H1 (cell line): ENCODE data around the gene SSUH2. TPM values are rescaled to one million over a fixed set of nuclear protein-coding genes. Genes with fewer than 3 reads are reported as not detected.

Experiments
- CTCF ChIA-PET: fragments of 300-600 bp; sonication (Branson Sonifier 250); formaldehyde crosslinking; loops from one replicate; lab custom pipeline; 2021; ENCODE audit not compliant: partially characterized antibody; lab: Charles Lee
- POLR2A ChIA-PET: fragments of 300-600 bp; sonication (Branson Sonifier 250); formaldehyde crosslinking; loops from one replicate; lab custom pipeline; 2021; ENCODE audit warnings: inconsistent platforms; ENCODE audit not compliant: partially characterized antibody; lab: Charles Lee
- DNase-seq, 2 experiments: peaks; one replicate each; pipeline versions ENCODE4 v3.0.0 to v3.0.0-alpha.2; 2010 to 2022; ENCODE audit warnings: low spot score in 2 of 2, low read depth in 1 of 2, mixed read lengths in 1 of 2
- FAIRE-seq: peaks from 2 replicates; lab custom pipeline; 2011; peaks lifted over from hg19 to GRCh38; lab: Jason Lieb, UNC
- H2AFZ ChIP-seq: 2 replicates; pipeline ENCODE4 v1.8.1; 2012; ENCODE audit warnings: low read length, inconsistent platforms
- H2AK5ac ChIP-seq: 2 replicates; pipeline ENCODE4 v1.6.1; 2013; ENCODE audit warnings: low read depth, low read length
- H2BK120ac ChIP-seq: replicated peaks from 2 replicates; pipeline ENCODE3; 2013; ENCODE audit warnings: low read depth, low read length, inconsistent platforms
- H2BK12ac ChIP-seq: 2 replicates; pipeline ENCODE4 v1.6.1; 2013; ENCODE audit warnings: low read depth, low read length
- H2BK15ac ChIP-seq: 2 replicates; pipeline ENCODE4 v1.6.1; 2013; ENCODE audit warnings: low read length
- H2BK20ac ChIP-seq: 2 replicates; pipeline ENCODE4 v1.6.1; 2013; ENCODE audit warnings: low read length
- H2BK5ac ChIP-seq: 2 replicates; pipeline ENCODE4 v1.6.1; 2013; ENCODE audit warnings: low read depth, low read length
- H3K14ac ChIP-seq: 2 replicates; pipeline ENCODE4 v1.6.1; 2013; ENCODE audit warnings: inconsistent platforms; ENCODE audit not compliant: insufficient read length
- H3K18ac ChIP-seq: 2 replicates; pipeline ENCODE4 v1.6.1; 2013; ENCODE audit warnings: low read length; ENCODE audit errors: extremely low read depth
- H3K23ac ChIP-seq: 2 replicates; pipeline ENCODE4 v1.6.1; 2013; ENCODE audit warnings: inconsistent platforms; ENCODE audit not compliant: insufficient read length
- H3K23me2 ChIP-seq: 2 replicates; pipeline ENCODE4 v1.6.1; 2013; ENCODE audit warnings: low read depth, low read length
- H3K27ac ChIP-seq: 2 replicates; pipeline ENCODE4 v1.6.1; 2011; ENCODE audit warnings: low read depth, low read length, inconsistent platforms
- H3K27me3 ChIP-seq, 4 experiments: replicated peaks in 1 of 4; 1 replicate in 1 of 4; 2 replicates in 3 of 4; pipeline versions ENCODE4 v1.6.1 to v1.8.1; 2011 to 2013; ENCODE audit warnings: low read length in 3 of 4, mild to moderate bottlenecking in 3 of 4, inconsistent platforms in 2 of 4, mixed read lengths in 2 of 4, moderate library complexity in 1 of 4; ENCODE audit not compliant: control insufficient read depth in 3 of 4, insufficient read depth in 3 of 4; ENCODE audit errors: extremely low read depth in 1 of 4
- H3K36me3 ChIP-seq, 4 experiments: 2 replicates each; pipeline versions ENCODE4 v1.6.1 to v1.8.1; 2011 to 2013; ENCODE audit warnings: mild to moderate bottlenecking in 4 of 4, low read length in 3 of 4, moderate library complexity in 2 of 4, control low read depth in 1 of 4, inconsistent platforms in 1 of 4; ENCODE audit not compliant: insufficient read depth in 4 of 4, control insufficient read depth in 2 of 4
- H3K4ac ChIP-seq: replicated peaks from 2 replicates; pipeline ENCODE3; 2013; ENCODE audit warnings: low read length, low read depth, mixed read lengths, inconsistent platforms; ENCODE audit not compliant: insufficient read length
- H3K4me1 ChIP-seq, 4 experiments: replicated peaks in 1 of 4; 1 replicate in 1 of 4; 2 replicates in 3 of 4; pipeline versions ENCODE4 v1.6.1 to v1.8.1; 2011 to 2013; ENCODE audit warnings: low read length in 3 of 4, inconsistent platforms in 2 of 4, mixed read lengths in 1 of 4; ENCODE audit not compliant: insufficient read depth in 4 of 4, control insufficient read depth in 3 of 4
- H3K4me2 ChIP-seq, 2 experiments: 2 replicates each; pipeline versions ENCODE4 v1.6.1 to v1.8.1; 2011 to 2013; ENCODE audit warnings: low read depth in 2 of 2, low read length in 2 of 2, control low read depth in 1 of 2, inconsistent platforms in 1 of 2, mild to moderate bottlenecking in 1 of 2; ENCODE audit not compliant: insufficient read depth in 1 of 2
- H3K4me3 ChIP-seq, 4 experiments: fragments of 200-600, 300-600 bp in 1 of 4; sonication (generic), shearing (Covaris generic), sonication (Bioruptor Twin) in 1 of 4; 2 replicates each; pipeline versions ENCODE4 v1.5.1 to v1.8.1; 2011 to 2016; ENCODE audit warnings: low read length in 4 of 4, low read depth in 3 of 4, control low read depth in 2 of 4, inconsistent platforms in 2 of 4, mild to moderate bottlenecking in 2 of 4, mixed read lengths in 1 of 4, moderate library complexity in 1 of 4; ENCODE audit not compliant: insufficient read depth in 2 of 4; ENCODE audit errors: extremely low read depth in 1 of 4
- H3K56ac ChIP-seq: replicated peaks from 2 replicates; pipeline ENCODE3; 2013; ENCODE audit warnings: low read depth, mild to moderate bottlenecking, mixed read lengths, low read length, inconsistent platforms; ENCODE audit not compliant: insufficient read length
- H3K79me1 ChIP-seq: 2 replicates; pipeline ENCODE4 v1.6.1; 2013; ENCODE audit warnings: low read depth, low read length, control low read depth
- H3K79me2 ChIP-seq, 2 experiments: 2 replicates each; pipeline versions ENCODE4 v1.6.1 to v1.8.1; 2012 to 2013; ENCODE audit warnings: low read length in 2 of 2, mild to moderate bottlenecking in 2 of 2, inconsistent platforms in 1 of 2; ENCODE audit not compliant: insufficient read depth in 2 of 2, control insufficient read depth in 1 of 2
- H3K9ac ChIP-seq, 4 experiments: replicated peaks in 1 of 4; 1 replicate in 1 of 4; 2 replicates in 3 of 4; pipeline versions ENCODE4 v1.6.1 to v1.8.1; 2011 to 2013; ENCODE audit warnings: low read depth in 3 of 4, low read length in 3 of 4, control low read depth in 2 of 4, mild to moderate bottlenecking in 2 of 4, moderate library complexity in 2 of 4, inconsistent platforms in 1 of 4; ENCODE audit errors: extremely low read depth in 1 of 4
- H3K9me3 ChIP-seq, 2 experiments: 2 replicates each; pipeline versions ENCODE4 v1.6.1 to v1.8.1; 2012 to 2013; ENCODE audit warnings: mild to moderate bottlenecking in 2 of 2, moderate library complexity in 2 of 2, control low read depth in 1 of 2, inconsistent platforms in 1 of 2, low read depth in 1 of 2, low read length in 1 of 2, mixed read lengths in 1 of 2; ENCODE audit not compliant: insufficient read depth in 2 of 2
- H4K20me1 ChIP-seq, 2 experiments: replicated peaks in 1 of 2; 2 replicates each; pipeline versions ENCODE3 to v1.8.1; 2011 to 2013; ENCODE audit warnings: inconsistent platforms in 2 of 2, low read length in 2 of 2, mild to moderate bottlenecking in 1 of 2; ENCODE audit not compliant: insufficient read depth in 2 of 2, control insufficient read depth in 1 of 2
- H4K5ac ChIP-seq: 2 replicates; pipeline ENCODE4 v1.6.1; 2013; ENCODE audit warnings: low read length, low read depth, mixed read lengths, inconsistent platforms; ENCODE audit not compliant: insufficient read length
- H4K8ac ChIP-seq: 2 replicates; pipeline ENCODE4 v1.8.0; 2013; ENCODE audit warnings: mild to moderate bottlenecking, moderate library complexity, low read length, inconsistent platforms; ENCODE audit not compliant: insufficient read depth; ENCODE audit errors: extremely low read depth
- H4K91ac ChIP-seq: replicated peaks from 2 replicates; pipeline ENCODE3; 2013; ENCODE audit warnings: low read length, mixed read lengths, inconsistent platforms; ENCODE audit not compliant: insufficient read length
- ASH2L ChIP-seq: fragments of 200-600, 300-600 bp; sonication (generic); IDR thresholded peaks from one replicate; pipeline ENCODE4 v1.7.1; 2017; ENCODE audit warnings: low read length
- CBX8 ChIP-seq: fragments of 300-800, 300-1000 bp; sonication (generic); IDR thresholded peaks from 2 replicates; pipeline ENCODE4 v1.7.1; 2016; ENCODE audit warnings: low read depth, low read length, borderline replicate concordance
- CHD2 ChIP-seq: IDR thresholded peaks from 2 replicates; pipeline ENCODE4 v1.6.1; 2012; ENCODE audit warnings: low read length, improper control_type of control experiment
- FOSL1 ChIP-seq: IDR thresholded peaks from 2 replicates; pipeline ENCODE4 v1.6.1; 2011; ENCODE audit warnings: mild to moderate bottlenecking, low read depth, low read length, moderate library complexity; ENCODE audit not compliant: insufficient read depth
- GABPA ChIP-seq: IDR thresholded peaks from 2 replicates; pipeline ENCODE4 v1.6.1; 2011; ENCODE audit warnings: mild to moderate bottlenecking, low read length, moderate library complexity, borderline replicate concordance; ENCODE audit not compliant: insufficient read depth
- GTF2F1 ChIP-seq: IDR thresholded peaks from 2 replicates; pipeline ENCODE4 v1.6.1; 2012; ENCODE audit warnings: low read depth, low read length, improper control_type of control experiment, borderline replicate concordance
- HDAC6 ChIP-seq: IDR thresholded peaks from one replicate; pipeline ENCODE4 v1.7.1; 2012; ENCODE audit warnings: low read depth, mild to moderate bottlenecking, inconsistent platforms, low read length, moderate library complexity
- KDM1A ChIP-seq: fragments of 200-600, 300-600 bp; sonication (generic); IDR thresholded peaks from 2 replicates; pipeline ENCODE4 v1.7.1; 2016; ENCODE audit warnings: mild to moderate bottlenecking, low read length, borderline replicate concordance
- NRF1 ChIP-seq: IDR thresholded peaks from 2 replicates; pipeline ENCODE4 v1.6.1; 2011; ENCODE audit warnings: mild to moderate bottlenecking, low read depth, low read length, improper control_type of control experiment
- PHF8 ChIP-seq: fragments of 200-600 bp; sonication (generic); conservative IDR thresholded peaks from 2 replicates; pipeline ENCODE4 v1.7.1; 2012; ENCODE audit warnings: low read depth, mild to moderate bottlenecking, inconsistent platforms, low read length, moderate library complexity
- RAD21 ChIP-seq, 2 experiments: IDR thresholded peaks in 1 of 2; conservative IDR thresholded peaks in 1 of 2; 2 replicates each; pipeline ENCODE4 v1.6.1; 2011; ENCODE audit warnings: low read depth in 2 of 2, low read length in 2 of 2, improper control_type of control experiment in 1 of 2, inconsistent platforms in 1 of 2, mild to moderate bottlenecking in 1 of 2, moderate library complexity in 1 of 2
- SIN3A ChIP-seq, 2 experiments: IDR thresholded peaks in 1 of 2; conservative IDR thresholded peaks in 1 of 2; 2 replicates each; pipeline ENCODE4 v1.6.1; 2011 to 2012; ENCODE audit warnings: low read length in 2 of 2, improper control_type of control experiment in 1 of 2, low read depth in 1 of 2, mild to moderate bottlenecking in 1 of 2
- TCF12 ChIP-seq: IDR thresholded peaks from 2 replicates; pipeline ENCODE4 v1.6.1; 2011; ENCODE audit warnings: low read depth, mild to moderate bottlenecking, low read length
- ZNF274 ChIP-seq: IDR thresholded peaks from 2 replicates; pipeline ENCODE4 v1.7.0; 2012; ENCODE audit warnings: low read length, borderline replicate concordance; ENCODE audit errors: extremely low read depth
- WGBS, 2 experiments: shearing (Covaris generic) in 1 of 2; methylation state at CpG; one replicate each; pipeline versions ENCODE4 v1.1.6 to v1.1.7; 2013 to 2015; ENCODE audit warnings: low lambda C conversion rate in 2 of 2, mixed read lengths in 2 of 2, inconsistent platforms in 1 of 2, low coverage in 1 of 2, missing lambda C conversion rate in 1 of 2; ENCODE audit not compliant: insufficient replicate concordance in 2 of 2, insufficient coverage in 1 of 2, insufficient read length in 1 of 2; ENCODE audit errors: extremely low coverage in 1 of 2, missing lambda C conversion rate in 1 of 2; 5-methylcytosine and 5-hydroxymethylcytosine counted together
- polyA plus RNA-seq, 7 experiments: library from polyadenylated mRNA; depleted of rRNA in 3 of 7; stranded (reverse) in 5 of 7; unstranded in 2 of 7; fragments of >200 nt in 5 of 7; fragments of 200-250 nt in 2 of 7; gene quantifications; 1 replicate in 5 of 7; 2 replicates in 1 of 7; 4 replicates in 1 of 7; pipeline versions ENCODE4 v1.2.1 to v1.2.3, GENCODE V29; 2011 to 2013; ENCODE audit warnings: missing spikeins in 2 of 7, mixed read lengths in 2 of 7
- total RNA-seq: library from RNA; stranded (reverse); fragmentation: NEBNext Ultra II Directional; extraction: Animal tissue kit (Norgen Biotek cat#: 25700); gene quantifications from 2 replicates; pipeline ENCODE4 v1.2.1, GENCODE V29; 2021

The SSUH2 gene
- total and polyA plus RNA-seq, 2 of the 8 experiments (the other 6 are each of a cell fraction or from before 2014, with no cell fraction given) = 0.62 to 0.69 TPM

GRCh38 chr3:8631661-8632060, 12.9 kb downstream of the SSUH2 start:
- H3K27me3 ChIP-seq = no peaks in the 10 kb centered on the region; a peak in 2 of 7 replicates
- no peaks in the 10 kb centered on the region for H4K20me1 ChIP-seq
- DNase-seq = no peak
- H3K79me1 ChIP-seq = no peaks in the 10 kb centered on the region
- H2AK5ac ChIP-seq = no peak overlapping the region
- no peaks in the 10 kb centered on the region for H3K36me3 ChIP-seq
- H2BK15ac ChIP-seq = no peak overlapping the region
- no peak overlapping the region for H3K14ac ChIP-seq
- WGBS, 2 experiments = 82% methylated on average over 4 of the region's 4 CpGs; no CpG with 5 or more reads in 1 of the 2 experiments
- H4K8ac ChIP-seq = no peak overlapping the region
- no peak overlapping the region for H3K18ac ChIP-seq
- H2AFZ ChIP-seq = no peak overlapping the region
- no peaks in the 10 kb centered on the region for H3K79me2 ChIP-seq
- no peak overlapping the region for H3K4me3 ChIP-seq
- no peak overlapping the region for H2BK5ac ChIP-seq
- H2BK120ac ChIP-seq = no peak overlapping the region
- H3K9me3 ChIP-seq = peaks cover 0 to 2% of the 10 kb centered on the region in 2 experiments; a peak in 1 of 4 replicates
- FAIRE-seq = no peak
- no peak overlapping the region for H3K4ac ChIP-seq
- CTCF ChIA-PET = interaction anchor here (0.9 to 1.7 kb wide), 3 partner anchors 10 to 13 kb away, joined by 3 to 6 read pairs (median 3); no protein-coding TSS in a partner anchor
- POLR2A ChIA-PET = no interaction called here
- no peak overlapping the region for H4K5ac ChIP-seq
- H3K9ac ChIP-seq = no peak overlapping the region
- no peaks in the 10 kb centered on the region for H3K23me2 ChIP-seq
- no peak overlapping the region for H3K4me2 ChIP-seq
- H3K27ac ChIP-seq = no peak overlapping the region
- no peak overlapping the region for H4K91ac ChIP-seq
- H3K23ac ChIP-seq = no peak overlapping the region
- no peak overlapping the region for H3K56ac ChIP-seq
- H2BK12ac ChIP-seq = no peak overlapping the region
- H2BK20ac ChIP-seq = no peak overlapping the region
- H3K4me1 ChIP-seq = no peaks in the 10 kb centered on the region
- TF ChIP-seq CBX8 (no peak), GTF2F1 (no peak), CHD2 (no peak), ASH2L (no peak), PHF8 (no peak), NRF1 (no peak), TCF12 (no peak), KDM1A (no peak), RAD21 (IDR thresholded peaks at IDR 0.05 in 1 of 2, conservative IDR thresholded peaks at IDR 0.05 in 1 of 2; ENCODE audit: low read depth in 2 of 2, low read length in 2 of 2) (no peak), GABPA (no peak), FOSL1 (no peak), HDAC6 (no peak), ZNF274 (no peak), SIN3A (conservative IDR thresholded peaks at IDR 0.05 in 1 of 2, IDR thresholded peaks at IDR 0.05 in 1 of 2; ENCODE audit: low read depth in 1 of 2, low read length in 2 of 2) (no peak)
